K562 (cell line): Measurements from ENCODE around the gene TMEM218. TPM values are rescaled to one million over a fixed set of nuclear protein-coding genes. Genes with fewer than 3 reads are reported as not detected.
"Not testable (repeated sequence)": the region's sequence is repeated elsewhere in the genome, so short reads cannot be mapped to it uniquely, and the experiment has no call there.

Source experiments
- ATAC-seq: fragments of 200-7000 bp; cut with Tn5 transposase; 3 replicates; pipeline ENCODE4 v1.9.1; 2020; ENCODE audit warnings: moderate library complexity
- BruUV-seq: library from RNA; stranded (reverse); fragments of 400-500 nt; replicated peaks from 2 replicates; lab custom pipeline; 2021; lab: Mats Ljungman, UMichigan
- CTCF ChIA-PET: fragments of 300-600 bp; formaldehyde crosslinking; extraction: SDS; loops from one replicate; lab custom pipeline; 2021; ENCODE audit warnings: low intra/inter-chr PET ratio; lab: Yijun Ruan, JAX
- POLR2A ChIA-PET: fragments of 300-600, 350-650 bp; sonication (Branson Sonifier 250); formaldehyde crosslinking; extraction: SDS; loops from one replicate; lab custom pipeline; 2021; ENCODE audit warnings: antibody characterized with exemption, inconsistent platforms; lab: Yijun Ruan, JAX
- DNase-seq, 4 experiments: peaks; one replicate each; pipeline versions ENCODE4 v3.0.0 to v3.0.0-alpha.2; 2011 to 2018; ENCODE audit warnings: low spot score in 3 of 4, mixed read lengths in 3 of 4; ENCODE audit errors: extremely low read depth in 1 of 4
- FAIRE-seq: peaks from 2 replicates; lab custom pipeline; 2011; peaks lifted over from hg19 to GRCh38; lab: Jason Lieb, UNC
- H2AFZ ChIP-seq: 2 replicates; pipeline ENCODE4 v1.6.0; 2011; ENCODE audit warnings: low read depth, low read length, control low read depth, inconsistent platforms
- H3K27ac ChIP-seq: fragments of 200-600 bp; 3 replicates; pipeline ENCODE4 v1.8.0; 2011; ENCODE audit warnings: low read depth, mild to moderate bottlenecking, control low read depth, inconsistent platforms, low read length, moderate library complexity, mixed read lengths; ENCODE audit errors: extremely low read depth
- H3K27me3 ChIP-seq, 2 experiments: fragments of 300-600 bp in 1 of 2; 2 replicates in 1 of 2; 3 replicates in 1 of 2; pipeline versions ENCODE4 v1.6.0 to v1.8.0; 2011; ENCODE audit warnings: inconsistent platforms in 2 of 2, low read length in 2 of 2, mild to moderate bottlenecking in 1 of 2, mixed read lengths in 1 of 2, moderate library complexity in 1 of 2; ENCODE audit not compliant: control insufficient read depth in 2 of 2, insufficient read depth in 2 of 2
- H3K36me3 ChIP-seq: fragments of 300-600 bp; 3 replicates; pipeline ENCODE4 v1.8.0; 2011; ENCODE audit warnings: mild to moderate bottlenecking, low read length, inconsistent platforms; ENCODE audit not compliant: control insufficient read depth, insufficient read depth
- H3K4me1 ChIP-seq, 2 experiments: fragments of 200-600 bp in 1 of 2; replicated peaks in 1 of 2; 2 replicates in 1 of 2; 3 replicates in 1 of 2; pipeline versions ENCODE4 v1.5.1 to v1.8.0; 2011; ENCODE audit warnings: inconsistent platforms in 2 of 2, low read length in 2 of 2, mild to moderate bottlenecking in 1 of 2, mixed read lengths in 1 of 2, moderate library complexity in 1 of 2; ENCODE audit not compliant: control insufficient read depth in 2 of 2, insufficient read depth in 2 of 2
- H3K4me2 ChIP-seq: 2 replicates; pipeline ENCODE4 v1.6.1; 2011; ENCODE audit warnings: low read length, control low read depth, inconsistent platforms, mixed read lengths; ENCODE audit not compliant: insufficient read depth
- H3K4me3 ChIP-seq: fragments of 200-600 bp; sonication (generic), shearing (Covaris generic); 2 replicates; pipeline ENCODE4 v1.5.1; 2016; ENCODE audit warnings: control low read depth, inconsistent platforms
- H3K79me2 ChIP-seq: fragments of 200-600 bp; 3 replicates; pipeline ENCODE4 v1.8.0; 2011; ENCODE audit warnings: low read length, inconsistent platforms; ENCODE audit not compliant: control insufficient read depth, insufficient read depth
- H3K9ac ChIP-seq, 2 experiments: 2 replicates each; pipeline versions ENCODE4 v1.6.0 to v1.6.1; 2011; ENCODE audit warnings: low read depth in 2 of 2, low read length in 2 of 2, control low read depth in 1 of 2, inconsistent platforms in 1 of 2, mild to moderate bottlenecking in 1 of 2, mixed read lengths in 1 of 2; ENCODE audit not compliant: insufficient read depth in 1 of 2
- H3K9me1 ChIP-seq: one replicate; pipeline ENCODE4 v1.6.0; 2011; ENCODE audit warnings: inconsistent platforms, mild to moderate bottlenecking, low read length, moderate library complexity; ENCODE audit not compliant: control insufficient read depth, insufficient read depth
- H3K9me3 ChIP-seq: replicated peaks from 2 replicates; pipeline ENCODE4 v1.5.1; 2011; ENCODE audit warnings: low read depth, low read length, inconsistent platforms; ENCODE audit not compliant: control insufficient read depth, insufficient read depth
- H4K20me1 ChIP-seq: replicated peaks from 2 replicates; pipeline ENCODE4 v1.6.1; 2011; ENCODE audit warnings: low read length, inconsistent platforms, mixed read lengths; ENCODE audit not compliant: control insufficient read depth, insufficient read depth
- CREB5 ChIP-seq: fragments of 250-450 bp; sonication (Bioruptor Pico); IDR thresholded peaks from 2 replicates; pipeline ENCODE4 v1.5.0; 2020; ENCODE audit warnings: mild to moderate bottlenecking
- FOXK1 ChIP-seq: sonication (generic); formaldehyde crosslinking; IDR thresholded peaks from 2 replicates; pipeline ENCODE4 v1.8.0; 2022; ENCODE audit warnings: missing genetic modification reagents, mild to moderate bottlenecking, borderline replicate concordance
- GATA2 ChIP-seq: sonication (generic); formaldehyde crosslinking; IDR thresholded peaks from 2 replicates; pipeline ENCODE4 v1.4.0; 2020; ENCODE audit warnings: mild to moderate bottlenecking, missing genetic modification reagents
- GATAD2B ChIP-seq: fragments of 450-650 bp; IDR thresholded peaks from 2 replicates; pipeline ENCODE4 v1.6.1; 2017; ENCODE audit warnings: mild to moderate bottlenecking, borderline replicate concordance
- HMG20A ChIP-seq: fragments of 450-650 bp; formaldehyde crosslinking; conservative IDR thresholded peaks from 2 replicates; pipeline ENCODE4 v1.4.0; 2020; ENCODE audit warnings: mild to moderate bottlenecking, mixed read lengths
- POLR2B ChIP-seq: fragments of 450-650 bp; IDR thresholded peaks from 2 replicates; pipeline ENCODE4 v1.6.1; 2018; ENCODE audit warnings: low read depth; ENCODE audit not compliant: partially characterized antibody
- RBM25 ChIP-seq: fragments of 200-400 bp; formaldehyde crosslinking; IDR thresholded peaks from 2 replicates; pipeline ENCODE4 v1.6.1; 2018; ENCODE audit warnings: low read length, low read depth, moderate library complexity; ENCODE audit not compliant: severe bottlenecking
- SP2 ChIP-seq: IDR thresholded peaks from 2 replicates; pipeline ENCODE4 v1.6.1; 2011; ENCODE audit warnings: mild to moderate bottlenecking, low read depth, low read length, moderate library complexity; ENCODE audit not compliant: poor library complexity, severe bottlenecking; ENCODE audit errors: extremely low read depth
- ZNF146 ChIP-seq: IDR thresholded peaks from one replicate; pipeline ENCODE4 v1.6.1; 2018; ENCODE audit warnings: missing compliant biosample characterization; ENCODE audit not compliant: unreplicated experiment
- ZNF436 ChIP-seq: fragments of 250-450, 450-650 bp; sonication (Bioruptor Pico); formaldehyde crosslinking; IDR thresholded peaks from 2 replicates; pipeline ENCODE4 v1.7.0; 2020; ENCODE audit warnings: mild to moderate bottlenecking
- WGBS: fragments of 100-300 bp; shearing (Covaris generic); methylation state at CpG from one replicate; pipeline ENCODE4 v1.1.6; 2016; ENCODE audit warnings: low coverage, mixed read lengths; ENCODE audit not compliant: insufficient coverage; ENCODE audit errors: missing lambda C conversion rate; 5-methylcytosine and 5-hydroxymethylcytosine counted together
- in situ Hi-C: fragments of 300-500 bp; cut with MboI; formaldehyde crosslinking; loops from 4 replicates; pipeline ENCODE4 v1.15.0; 2018; ENCODE audit warnings: inconsistent platforms, mixed read lengths
- intact Hi-C: fragments of 100-400 bp; cut with micrococcal nuclease; formaldehyde crosslinking; loops from 2 replicates; pipeline ENCODE4 v1.14.2; 2022
- polyA plus RNA-seq, 8 experiments: library from polyadenylated mRNA; depleted of rRNA in 4 of 8; stranded (reverse) in 5 of 8; unstranded in 3 of 8; fragments of >200 nt; fragmentation: Nextera tagmentation in 2 of 8; fragmentation: Illumina TruSeq in 1 of 8; extraction: Ambion mirVana in 2 of 8; extraction: Trizol in 1 of 8; gene quantifications; 2 replicates each; pipeline versions ENCODE4 v1.2.1 to v1.2.3, GENCODE V29; 2011 to 2014; ENCODE audit warnings: inconsistent platforms in 1 of 8, missing spikeins in 1 of 8
- total RNA-seq, 7 experiments: library from RNA; depleted of rRNA in 6 of 7; stranded (reverse); fragments of >200 nt in 6 of 7; fragmentation: Illumina TruSeq in 2 of 7; extraction: Trizol in 2 of 7; gene quantifications; 2 replicates each; pipeline versions ENCODE4 v1.2.1 to v1.2.3, GENCODE V29; 2011 to 2021; ENCODE audit warnings: low replicate concordance in 1 of 7
- TF ChIP-seq, protein P1 (sequence below): fragments of 250-450 bp; sonication (Bioruptor Pico); IDR thresholded peaks from 2 replicates; pipeline ENCODE4 v1.4.0; 2020; ENCODE audit warnings: mild to moderate bottlenecking
- TF ChIP-seq, protein P2 (sequence below): sonication (generic); formaldehyde crosslinking; IDR thresholded peaks from 2 replicates; pipeline ENCODE4 v1.8.0; 2022; ENCODE audit warnings: mild to moderate bottlenecking, missing genetic modification reagents

TMEM218 gene
- total and polyA plus RNA-seq, 9 of the 15 experiments (the other 6 are each of a cell fraction or from before 2014, with no cell fraction given), result 13.4 to 32.2 (median 25.4) TPM

GRCh38 chr11:125056111-125056510, 55.3 kb downstream of the TMEM218 start:
- H3K27me3 ChIP-seq, H4K20me1 ChIP-seq, DNase-seq, H3K9ac ChIP-seq, H3K4me2 ChIP-seq, H3K36me3 ChIP-seq, in situ Hi-C loops, BruUV-seq, H3K9me1 ChIP-seq, FAIRE-seq, H2AFZ ChIP-seq, CTCF ChIA-PET, H3K9me3 ChIP-seq, H3K79me2 ChIP-seq, H3K4me3 ChIP-seq, intact Hi-C loops, ATAC-seq, H3K27ac ChIP-seq: not testable (repeated sequence)
- TF ChIP-seq ZNF146 (peak; percentile 78), RBM25 (peak; percentile 8)
- peaks cover 6 to 11% of the 10 kb centered on the region in 2 experiments; a peak in 3 of 5 replicates for H3K4me1 ChIP-seq
- POLR2A ChIA-PET, result interaction anchor here (0.5 kb wide), 1 partner anchor 10 kb away, joined by 3 read pairs; no protein-coding TSS in a partner anchor
- 100% methylated on average over 1 of the region's 2 CpGs for WGBS

DNA sequence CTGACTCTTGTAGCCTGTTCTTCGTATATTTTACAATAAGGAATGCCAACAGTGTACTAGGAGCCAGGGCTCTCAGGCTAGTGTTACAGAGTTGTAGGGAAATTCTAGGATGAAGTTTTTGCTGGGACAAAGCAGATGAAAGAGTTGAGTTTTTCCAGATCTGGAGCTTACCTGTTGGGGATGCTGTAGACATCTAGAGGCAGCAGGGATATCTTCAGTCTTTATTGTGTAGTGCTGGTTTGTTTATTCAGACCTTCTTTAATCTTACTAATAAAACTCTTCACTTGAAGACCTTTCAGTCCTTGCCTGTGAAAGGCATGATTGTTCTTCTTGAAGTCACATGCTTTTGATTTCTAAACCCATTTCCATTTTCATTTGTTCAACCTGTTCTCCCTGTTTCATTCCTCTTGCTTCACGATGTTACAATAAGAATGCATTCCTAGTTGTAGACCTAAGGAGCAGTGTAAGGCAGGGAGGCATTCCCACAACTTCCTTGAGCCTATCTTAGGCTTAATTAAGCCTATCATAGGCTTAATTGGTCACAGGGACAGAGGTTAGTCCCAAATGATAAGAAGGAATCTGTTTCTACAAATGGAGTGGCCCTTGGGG, 56.2 kb downstream of the TMEM218 start:
- ATAC-seq (no peak), DNase-seq (no peak), FAIRE-seq (no peak)
- Histone ChIP-seq H3K9me1 (no peaks in the 10 kb centered on the region), H3K79me2 (no peaks in the 10 kb centered on the region), H4K20me1 (no peaks in the 10 kb centered on the region), H3K27me3 (no peaks in the 10 kb centered on the region), H2AFZ (no peak overlapping the region), H3K4me1 (peaks cover 6 to 11% of the 10 kb centered on the region in 2 experiments; a peak in 3 of 5 replicates), H3K4me2 (no peak overlapping the region), H3K4me3 (no peak overlapping the region), H3K27ac (no peak overlapping the region), H3K9me3 (no peaks in the 10 kb centered on the region), H3K9ac (no peak overlapping the region), H3K36me3 (no peaks in the 10 kb centered on the region)
- ChIA-PET CTCF (no interaction called here), POLR2A (interaction anchor here (0.6 to 0.9 kb wide), 2 partner anchors 14 to 50 kb away, joined by 3 read pairs; no protein-coding TSS in a partner anchor)
- intact Hi-C loops (no loop called here), in situ Hi-C loops (no loop called here)
- WGBS, result 10% methylated on average over 2 of the region's 2 CpGs
- BruUV-seq, result no TSS peak
- TF ChIP-seq GATAD2B (no peak), HMG20A (no peak), CREB5 (no peak), ZNF436 (CRISPR knock-in tag) (no peak), GATA2 (CRISPR knock-in tag) (no peak), SP2 (no peak), FOXK1 (CRISPR knock-in tag) (no peak), POLR2B (no peak)
- TF ChIP-seq, protein P1, sequence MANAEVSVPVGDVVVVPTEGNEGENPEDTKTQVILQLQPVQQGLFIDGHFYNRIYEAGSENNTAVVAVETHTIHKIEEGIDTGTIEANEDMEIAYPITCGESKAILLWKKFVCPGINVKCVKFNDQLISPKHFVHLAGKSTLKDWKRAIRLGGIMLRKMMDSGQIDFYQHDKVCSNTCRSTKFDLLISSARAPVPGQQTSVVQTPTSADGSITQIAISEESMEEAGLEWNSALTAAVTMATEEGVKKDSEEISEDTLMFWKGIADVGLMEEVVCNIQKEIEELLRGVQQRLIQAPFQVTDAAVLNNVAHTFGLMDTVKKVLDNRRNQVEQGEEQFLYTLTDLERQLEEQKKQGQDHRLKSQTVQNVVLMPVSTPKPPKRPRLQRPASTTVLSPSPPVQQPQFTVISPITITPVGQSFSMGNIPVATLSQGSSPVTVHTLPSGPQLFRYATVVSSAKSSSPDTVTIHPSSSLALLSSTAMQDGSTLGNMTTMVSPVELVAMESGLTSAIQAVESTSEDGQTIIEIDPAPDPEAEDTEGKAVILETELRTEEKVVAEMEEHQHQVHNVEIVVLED, result no peak
- TF ChIP-seq, protein P2, sequence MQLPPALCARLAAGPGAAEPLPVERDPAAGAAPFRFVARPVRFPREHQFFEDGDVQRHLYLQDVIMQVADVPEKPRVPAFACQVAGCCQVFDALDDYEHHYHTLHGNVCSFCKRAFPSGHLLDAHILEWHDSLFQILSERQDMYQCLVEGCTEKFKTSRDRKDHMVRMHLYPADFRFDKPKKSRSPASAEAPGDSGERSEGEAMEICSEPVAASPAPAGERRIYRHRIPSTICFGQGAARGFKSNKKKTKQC (CRISPR knock-in tag), result no peak
